Esophagus squamous epithelium (tissue), 5 donors: Measurements from ENCODE around the gene CCDC68. TPM values are rescaled to one million over a fixed set of nuclear protein-coding genes. Genes with fewer than 3 reads are reported as not detected.

Experiments
- DNase-seq: peaks from one replicate; lab custom pipeline; 2025; lab: John Stamatoyannopoulos, UW
- H3K27ac ChIP-seq, 4 donors: fragments of 200-600 bp; sonication (generic); one replicate each; pipeline ENCODE4 v1.5.1; 2016 to 2019; ENCODE audit warnings: mild to moderate bottlenecking in 1 of 4
- H3K27me3 ChIP-seq, 4 donors: fragments of 200-600 bp; sonication (generic); 1 replicate in 3 of 4; 2 replicates in 1 of 4; pipeline versions ENCODE4 v1.5.1 to v1.6.0; 2017 to 2021; ENCODE audit warnings: antibody characterized with exemption in 1 of 4
- H3K36me3 ChIP-seq, 3 donors: fragments of 200-600 bp; sonication (generic); one replicate each; pipeline ENCODE4 v1.5.1; 2016 to 2019
- H3K4me1 ChIP-seq, 3 donors: fragments of 200-600 bp; sonication (generic); one replicate each; pipeline ENCODE4 v1.5.1; 2017 to 2019
- H3K4me3 ChIP-seq, 4 donors: fragments of 200-600 bp; sonication (generic); 1 replicate in 3 of 4; 2 replicates in 1 of 4; pipeline ENCODE4 v1.5.1; 2016 to 2019; ENCODE audit warnings: mild to moderate bottlenecking in 2 of 4, moderate library complexity in 1 of 4
- H3K9me3 ChIP-seq, 3 donors: fragments of 200-600 bp; sonication (generic); one replicate each; pipeline ENCODE4 v1.5.1; 2016 to 2019
- CTCF ChIP-seq, 6 experiments: fragments of 450-650 bp in 4 of 6; fragments of 200-600 bp in 2 of 6; sonication (generic) in 2 of 6; IDR thresholded peaks; one replicate each; pipeline ENCODE4 v1.5.1; 2016 to 2019; ENCODE audit warnings: antibody characterized with exemption in 6 of 6, mild to moderate bottlenecking in 4 of 6, moderate library complexity in 4 of 6
- POLR2A ChIP-seq, 4 donors: fragments of 450-650 bp; IDR thresholded peaks; one replicate each; pipeline ENCODE4 v1.6.1; 2017; ENCODE audit warnings: antibody characterized with exemption in 4 of 4, mild to moderate bottlenecking in 4 of 4, moderate library complexity in 3 of 4
- WGBS, 2 donors: methylation state at CpG; one replicate each; pipeline ENCODE4 v1.1.5; 2018; 5-methylcytosine and 5-hydroxymethylcytosine counted together
- intact Hi-C: fragments of 100-400 bp; cut with DNase I; formaldehyde crosslinking; loops from one replicate; pipeline ENCODE4 v1.15.0; 2022
- total RNA-seq, 4 donors: library from RNA; depleted of rRNA; stranded (reverse); fragments of >200 nt; gene quantifications; one replicate each; pipeline ENCODE4 v1.1.0, GENCODE V29; 2016
- donor health status: DM: yes; HTN: yes; CAD: no.

The CCDC68 gene
- total RNA-seq, 4 donors from 2014 or later, result 0.11 to 5.1 (median 2.7) TPM

DNA sequence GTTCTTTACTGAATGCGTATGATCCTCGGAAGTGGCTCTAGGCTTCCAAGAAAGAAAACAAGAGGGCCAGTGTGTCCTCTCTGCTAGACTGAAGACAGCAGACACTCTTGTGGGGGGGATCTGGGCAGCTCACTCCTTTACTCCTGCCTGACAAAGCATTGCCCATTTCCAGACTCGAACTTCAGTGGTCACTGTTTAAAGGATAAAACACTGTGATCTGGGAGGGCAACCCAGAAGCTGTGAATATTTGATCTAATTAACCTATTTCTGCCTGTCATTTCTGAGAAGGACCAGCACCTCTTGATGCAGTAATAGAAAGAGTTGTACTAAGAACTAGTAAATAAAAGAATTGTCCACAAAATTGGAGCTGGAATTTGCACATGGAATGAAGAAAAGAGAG, 24.5 kb upstream of the CCDC68 start:
- H3K4me1 ChIP-seq, result no peaks in the 10 kb centered on the region
- intact Hi-C loops, result loop anchor here (5.0 kb wide), 1 partner anchor 306 kb away; no protein-coding TSS in a partner anchor
- H3K27me3 ChIP-seq, result no peaks in the 10 kb centered on the region
- H3K4me3 ChIP-seq, result no peak overlapping the region
- H3K9me3 ChIP-seq, result no peaks in the 10 kb centered on the region
- TF ChIP-seq CTCF (IDR thresholded peaks at IDR 0.05) (no peak), POLR2A (IDR thresholded peaks at IDR 0.05) (no peak)
- H3K27ac ChIP-seq, result no peak overlapping the region
- 49 to 56% methylated on average over 2 to 3 of the region's 3 CpGs for WGBS, 2 donors
- no peaks in the 10 kb centered on the region for H3K36me3 ChIP-seq
- no peak for DNase-seq

DNA sequence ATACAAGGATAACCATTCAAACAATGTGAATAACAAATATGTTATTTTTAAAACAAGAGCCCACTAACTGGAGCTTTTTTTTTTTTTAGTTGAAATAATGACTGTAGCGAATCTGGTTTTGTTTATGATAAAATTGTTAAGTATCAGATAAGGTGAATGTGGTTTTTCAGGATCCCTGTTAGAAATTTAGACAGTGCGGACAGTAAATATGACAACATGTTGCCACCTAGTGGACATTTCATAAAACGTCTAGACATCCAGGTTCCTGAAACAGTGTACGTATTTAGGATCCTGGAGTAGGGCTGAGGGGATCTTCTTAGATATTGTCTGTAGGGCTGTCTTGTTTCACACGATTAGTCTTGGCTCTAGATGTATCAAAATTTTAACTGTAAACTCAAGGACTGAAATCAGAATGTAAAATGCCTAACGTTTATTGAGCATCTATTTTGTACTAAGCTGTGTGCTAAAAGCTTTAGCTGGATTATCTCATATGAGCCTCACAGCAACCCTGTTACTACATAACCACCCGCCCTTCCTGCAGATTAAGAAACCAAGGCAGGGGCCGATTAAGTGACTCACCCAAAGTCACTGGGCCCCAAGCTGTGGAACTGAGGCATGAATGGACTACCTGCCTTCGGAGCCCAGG, 23.9 kb upstream of the CCDC68 start:
- no peak for DNase-seq
- 23 to 24% methylated on average over 9 of the region's 9 CpGs for WGBS, 2 donors
- H3K36me3 ChIP-seq, result no peaks in the 10 kb centered on the region
- H3K27ac ChIP-seq, result no peak overlapping the region
- H3K4me1 ChIP-seq, result no peaks in the 10 kb centered on the region
- no peaks in the 10 kb centered on the region for H3K9me3 ChIP-seq
- intact Hi-C loops, result loop anchor here (5.0 kb wide), 1 partner anchor 306 kb away; no protein-coding TSS in a partner anchor
- TF ChIP-seq CTCF (IDR thresholded peaks at IDR 0.05), result peak; percentile 14 to 77 (median 62)
- no peak for TF ChIP-seq POLR2A (IDR thresholded peaks at IDR 0.05)
- H3K4me3 ChIP-seq, result no peak overlapping the region
- no peaks in the 10 kb centered on the region for H3K27me3 ChIP-seq

DNA sequence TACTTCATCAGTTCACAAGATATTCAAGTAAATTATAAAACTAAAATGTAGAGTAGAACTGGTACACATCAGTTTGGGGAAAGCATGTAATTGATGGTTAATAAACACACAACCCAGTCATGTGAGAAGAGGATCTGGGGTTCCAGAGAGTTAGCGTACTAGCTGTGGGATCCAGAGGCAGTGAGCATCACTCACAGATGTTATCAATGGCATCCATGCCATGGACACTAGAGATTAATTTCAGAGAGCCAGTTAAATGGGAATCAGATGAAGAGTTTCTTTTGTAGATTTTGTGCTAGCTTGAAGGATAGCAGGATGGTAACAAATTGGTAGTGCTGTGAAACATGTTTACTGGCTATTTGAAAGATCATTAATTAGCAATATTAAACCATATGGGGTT, 21.8 kb upstream of the CCDC68 start:
- Histone ChIP-seq H3K27me3 (no peaks in the 10 kb centered on the region), H3K4me3 (no peak overlapping the region), H3K27ac (no peak overlapping the region), H3K9me3 (no peaks in the 10 kb centered on the region), H3K36me3 (no peaks in the 10 kb centered on the region), H3K4me1 (no peaks in the 10 kb centered on the region)
- DNase-seq, result no peak
- intact Hi-C loops, result loop anchor here (5.0 kb wide), 1 partner anchor 304 kb away; no protein-coding TSS in a partner anchor
- TF ChIP-seq CTCF (IDR thresholded peaks at IDR 0.05) (no peak), POLR2A (IDR thresholded peaks at IDR 0.05) (no peak)
- 65 to 90% methylated on average over 1 of the region's 1 CpG for WGBS, 2 donors

GRCh38 chr18:54975598-54975997, 16.3 kb upstream of the CCDC68 start:
- intact Hi-C loops, result no loop called here
- WGBS, 2 donors, result 95 to 100% methylated on average over 2 of the region's 2 CpGs

More at GRCh38 chr18:54975598-54975997, 16.3 kb upstream of the CCDC68 start:
- Histone ChIP-seq H3K4me3 (no peak overlapping the region), H3K27me3 (no peaks in the 10 kb centered on the region), H3K9me3 (no peaks in the 10 kb centered on the region), H3K4me1 (no peaks in the 10 kb centered on the region), H3K36me3 (no peaks in the 10 kb centered on the region), H3K27ac (no peak overlapping the region)
- DNase-seq, result no peak
- TF ChIP-seq POLR2A (IDR thresholded peaks at IDR 0.05), result no peak
- TF ChIP-seq CTCF (IDR thresholded peaks at IDR 0.05), result no peak
